ENCODE data around the gene SNCG. TPM values are rescaled to one million over a fixed set of nuclear protein-coding genes. Genes with fewer than 3 reads are reported as not detected.
A peak's percentile ranks its signal among the peaks of the same experiment; 100 is the strongest.
"Not testable (repeated sequence)": the region's sequence is repeated elsewhere in the genome, so short reads cannot be mapped to it uniquely, and the experiment has no call there.

SNCG gene
- total RNA-seq, 1 donor from 2014 or later: 14.6 TPM

DNA sequence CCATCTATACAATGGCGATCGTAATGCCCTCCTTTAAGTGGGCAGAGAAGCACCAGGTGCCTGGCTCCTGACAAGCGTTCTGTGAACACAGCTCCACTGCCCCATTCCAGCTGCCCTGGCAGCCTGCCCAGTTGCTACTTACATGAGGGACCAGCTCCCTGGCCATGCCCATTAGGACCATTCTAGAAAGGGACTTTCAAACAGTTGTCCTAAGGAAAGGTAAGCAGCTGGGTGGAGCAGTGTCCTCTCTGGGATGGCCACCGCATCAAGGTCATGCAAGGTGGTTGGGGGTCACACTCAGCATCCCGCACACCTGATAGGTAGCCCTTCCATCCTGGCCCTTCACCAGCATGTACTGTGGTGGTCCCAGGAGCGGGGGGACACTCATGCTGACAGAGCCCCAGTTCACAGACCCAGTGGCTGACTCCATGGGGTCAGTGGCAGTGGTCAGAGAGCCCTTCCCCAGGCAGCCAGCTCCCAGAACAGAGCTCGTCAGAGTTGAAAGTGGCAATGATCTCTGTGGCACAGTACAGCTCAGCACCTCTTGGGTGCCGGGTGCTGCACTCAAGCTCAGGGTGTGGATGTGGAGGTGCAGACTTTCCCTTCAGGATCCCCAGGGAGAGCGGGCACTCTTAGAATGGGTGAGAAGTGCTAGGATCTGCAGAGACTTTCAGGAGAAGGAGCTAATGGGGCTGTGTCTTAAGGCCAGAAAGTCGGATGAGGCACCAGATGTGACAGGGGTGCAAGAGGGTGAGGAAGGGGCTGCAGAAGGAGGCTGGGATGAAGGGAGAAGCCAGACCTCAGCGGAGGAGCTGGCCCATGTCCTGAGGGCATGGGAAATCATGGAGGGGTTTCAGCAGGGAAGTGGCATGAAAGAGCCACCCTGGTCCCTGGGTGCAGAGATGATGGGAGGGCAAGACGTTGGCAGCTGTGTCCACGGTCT, 11.9 kb upstream of the SNCG start:
- Mint-ChIP-seq H3K4me1 (ENCODE audit: low read depth) (peaks cover 9% of the 10 kb centered on the region), H3K27ac (no peak overlapping the region), H3K36me3 (ENCODE audit: insufficient read depth) (no peaks in the 10 kb centered on the region), H3K9me3 (ENCODE audit: low read depth) (peaks cover 4% of the 10 kb centered on the region), H3K4me3 (ENCODE audit: low read depth) (no peak overlapping the region), H3K27me3 (peaks cover 7% of the 10 kb centered on the region)
- DNase-seq (ENCODE audit: low spot score, unreplicated experiment): no peak
- TF ChIP-seq, protein P1, sequence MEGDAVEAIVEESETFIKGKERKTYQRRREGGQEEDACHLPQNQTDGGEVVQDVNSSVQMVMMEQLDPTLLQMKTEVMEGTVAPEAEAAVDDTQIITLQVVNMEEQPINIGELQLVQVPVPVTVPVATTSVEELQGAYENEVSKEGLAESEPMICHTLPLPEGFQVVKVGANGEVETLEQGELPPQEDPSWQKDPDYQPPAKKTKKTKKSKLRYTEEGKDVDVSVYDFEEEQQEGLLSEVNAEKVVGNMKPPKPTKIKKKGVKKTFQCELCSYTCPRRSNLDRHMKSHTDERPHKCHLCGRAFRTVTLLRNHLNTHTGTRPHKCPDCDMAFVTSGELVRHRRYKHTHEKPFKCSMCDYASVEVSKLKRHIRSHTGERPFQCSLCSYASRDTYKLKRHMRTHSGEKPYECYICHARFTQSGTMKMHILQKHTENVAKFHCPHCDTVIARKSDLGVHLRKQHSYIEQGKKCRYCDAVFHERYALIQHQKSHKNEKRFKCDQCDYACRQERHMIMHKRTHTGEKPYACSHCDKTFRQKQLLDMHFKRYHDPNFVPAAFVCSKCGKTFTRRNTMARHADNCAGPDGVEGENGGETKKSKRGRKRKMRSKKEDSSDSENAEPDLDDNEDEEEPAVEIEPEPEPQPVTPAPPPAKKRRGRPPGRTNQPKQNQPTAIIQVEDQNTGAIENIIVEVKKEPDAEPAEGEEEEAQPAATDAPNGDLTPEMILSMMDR (IDR thresholded peaks at IDR 0.05; ENCODE audit: unreplicated experiment): no peak

DNA sequence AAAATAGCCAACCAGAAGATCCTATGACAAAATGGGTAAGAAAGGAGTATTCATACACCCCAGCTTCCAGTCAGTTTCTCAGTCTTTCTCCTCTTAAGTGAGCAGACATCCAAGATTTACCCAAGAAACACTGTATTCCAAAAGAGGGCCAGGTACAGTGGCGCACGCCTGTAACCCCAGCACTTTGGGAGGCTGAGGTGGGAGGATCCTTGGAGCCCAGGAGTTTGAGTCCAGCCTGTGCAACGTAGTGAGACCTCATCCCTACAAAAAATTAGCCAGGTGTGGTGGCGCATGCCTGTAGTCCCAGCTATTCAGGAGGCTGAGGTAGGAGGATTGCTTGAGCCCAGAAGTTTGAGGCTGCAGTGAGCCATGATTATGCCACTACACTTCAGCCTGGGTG, 10.6 kb upstream of the SNCG start:
- H3K27ac Mint-ChIP-seq: not testable (repeated sequence)

DNA sequence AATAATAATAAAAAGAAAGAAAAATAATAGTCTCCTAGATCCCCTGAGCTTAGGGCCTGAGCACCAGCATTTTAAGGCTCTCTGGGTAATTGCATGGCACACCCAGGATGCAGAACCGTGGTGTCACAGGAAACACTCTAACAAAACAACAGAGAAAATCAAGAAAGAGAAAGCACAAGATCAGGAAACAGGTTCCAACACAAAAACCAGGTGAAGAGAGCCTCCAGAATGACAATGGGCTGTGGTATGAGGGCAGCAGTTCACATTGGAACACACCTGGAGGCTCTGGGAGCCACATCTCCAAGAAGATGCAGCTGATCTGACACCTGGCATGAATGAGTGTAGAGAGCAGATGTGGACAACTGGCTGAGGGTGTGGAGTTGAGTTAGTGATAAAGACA, 8.1 kb upstream of the SNCG start:
- Mint-ChIP-seq H3K27me3 (peaks cover 7% of the 10 kb centered on the region), H3K4me3 (ENCODE audit: low read depth) (no peak overlapping the region), H3K9me3 (ENCODE audit: low read depth) (peaks cover 13% of the 10 kb centered on the region), H3K4me1 (ENCODE audit: low read depth) (peaks cover 18% of the 10 kb centered on the region), H3K36me3 (ENCODE audit: insufficient read depth) (peaks cover 8% of the 10 kb centered on the region), H3K27ac (no peak overlapping the region)
- DNase-seq (ENCODE audit: low spot score, unreplicated experiment): no peak
- TF ChIP-seq, protein P1 (IDR thresholded peaks at IDR 0.05; ENCODE audit: unreplicated experiment): no peak

More for the DNA sequence above, 10.6 kb upstream of the SNCG start:
- H3K4me3 Mint-ChIP-seq (ENCODE audit: low read depth); DNase-seq (ENCODE audit: low spot score, unreplicated experiment); H3K27me3 Mint-ChIP-seq; H3K36me3 Mint-ChIP-seq (ENCODE audit: insufficient read depth); H3K4me1 Mint-ChIP-seq (ENCODE audit: low read depth): not testable (repeated sequence)
- peaks cover 13% of the 10 kb centered on the region for H3K9me3 Mint-ChIP-seq (ENCODE audit: low read depth)

DNA sequence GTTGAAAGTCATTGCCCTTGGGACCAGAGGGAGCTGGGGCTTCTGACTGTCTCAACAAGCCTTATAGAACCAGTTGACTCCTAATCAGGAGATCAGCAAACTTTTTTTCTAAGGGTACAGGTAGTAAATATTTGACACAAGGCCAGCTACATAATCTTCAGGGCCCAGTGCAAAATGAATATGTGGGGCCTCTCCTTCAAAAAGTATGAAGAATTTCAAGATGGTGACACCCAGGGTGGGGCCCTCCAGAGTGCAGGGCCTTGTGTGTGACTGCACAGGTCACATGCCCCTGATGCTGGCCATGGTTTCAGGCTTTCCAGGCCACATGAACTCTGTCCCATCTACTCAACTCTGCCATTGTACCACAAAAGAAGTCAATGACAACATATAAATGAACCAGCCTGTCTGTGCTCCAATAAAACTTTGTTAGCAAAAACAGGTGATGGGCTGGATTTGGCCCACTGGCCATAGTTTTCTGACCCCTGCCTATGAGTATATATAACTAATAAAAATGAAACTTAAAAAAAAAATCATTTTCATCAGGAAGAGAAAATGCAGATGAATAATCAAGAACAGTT, 7.1 kb upstream of the SNCG start:
- Mint-ChIP-seq H3K36me3 (ENCODE audit: insufficient read depth) (peaks cover 8% of the 10 kb centered on the region), H3K9me3 (ENCODE audit: low read depth) (peaks cover 13% of the 10 kb centered on the region), H3K27ac (no peak overlapping the region), H3K4me1 (ENCODE audit: low read depth) (peaks cover 18% of the 10 kb centered on the region), H3K27me3 (peaks cover 7% of the 10 kb centered on the region), H3K4me3 (ENCODE audit: low read depth) (no peak overlapping the region)
- TF ChIP-seq, protein P1 (IDR thresholded peaks at IDR 0.05; ENCODE audit: unreplicated experiment): no peak
- no peak for DNase-seq (ENCODE audit: low spot score, unreplicated experiment)

DNA sequence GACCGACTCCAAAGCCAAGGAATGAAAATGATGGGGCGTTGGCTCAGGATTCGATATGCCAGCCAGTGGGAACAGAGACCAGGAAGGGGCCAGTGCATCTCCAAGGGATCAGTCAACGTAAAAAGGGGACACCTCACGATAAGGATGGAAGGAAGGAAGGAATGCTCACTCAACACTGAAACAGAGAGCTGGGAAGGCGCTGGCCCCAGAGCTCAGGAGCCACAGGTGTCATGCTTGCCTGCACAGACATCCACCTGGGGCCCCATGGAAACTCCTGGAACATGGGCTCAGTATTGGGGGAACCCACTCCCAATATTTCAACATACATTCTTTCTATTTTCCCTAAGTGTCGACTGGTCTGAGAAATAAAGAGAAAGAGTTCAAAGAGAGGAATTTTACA, 6.3 kb upstream of the SNCG start:
- Mint-ChIP-seq H3K27ac (peak overlapping the region; percentile 66), H3K4me3 (ENCODE audit: low read depth) (peak overlapping the region; percentile 11), H3K4me1 (ENCODE audit: low read depth) (peaks cover 20% of the 10 kb centered on the region), H3K9me3 (ENCODE audit: low read depth) (peaks cover 13% of the 10 kb centered on the region), H3K36me3 (ENCODE audit: insufficient read depth) (peaks cover 8% of the 10 kb centered on the region), H3K27me3 (peaks cover under 1% of the 10 kb centered on the region)
- DNase-seq (ENCODE audit: low spot score, unreplicated experiment): no peak
- TF ChIP-seq, protein P1 (IDR thresholded peaks at IDR 0.05; ENCODE audit: unreplicated experiment): no peak

DNA sequence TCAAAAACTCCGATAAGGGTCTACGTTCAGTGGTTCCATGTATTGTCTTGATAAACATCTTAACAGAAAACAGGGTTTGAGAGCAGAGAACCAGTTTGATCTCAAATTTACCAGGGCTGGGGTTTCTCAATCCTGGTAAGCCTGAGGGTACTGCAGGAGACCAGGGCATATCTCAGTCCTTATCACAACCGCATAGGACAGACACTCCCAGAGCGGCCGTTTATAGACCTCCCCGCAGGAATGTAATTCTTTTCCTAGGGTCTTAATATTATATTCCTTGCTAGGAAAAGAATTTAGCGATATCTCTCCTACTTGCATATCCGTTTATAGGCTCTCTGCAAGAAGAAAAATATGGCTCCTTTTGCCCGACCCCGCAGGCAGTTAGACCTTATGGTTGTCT, 5.7 kb upstream of the SNCG start:
- not testable (repeated sequence) for DNase-seq (ENCODE audit: low spot score, unreplicated experiment); H3K27ac Mint-ChIP-seq; H3K36me3 Mint-ChIP-seq (ENCODE audit: insufficient read depth); H3K27me3 Mint-ChIP-seq; H3K4me3 Mint-ChIP-seq (ENCODE audit: low read depth)
- H3K4me1 Mint-ChIP-seq (ENCODE audit: low read depth): peaks cover 20% of the 10 kb centered on the region
- peaks cover 13% of the 10 kb centered on the region for H3K9me3 Mint-ChIP-seq (ENCODE audit: low read depth)

Data from progenitor cell of endocrine pancreas (in vitro differentiated cells).